ENCODE data around the gene PHYKPL.
"Not testable (repeated sequence)": the region's sequence is repeated elsewhere in the genome, so short reads cannot be mapped to it uniquely, and the experiment has no call there.

PHYKPL gene

GRCh38 chr5:178201927-178202235, 30.7 kb downstream of the PHYKPL start:
- TF ChIP-seq CTCF (conservative IDR thresholded peaks at IDR 0.05; ENCODE audit: low read depth, low read length), result no peak
- no peak overlapping the region for H3K4me3 ChIP-seq (ENCODE audit: low read depth, low read length)
- DNase-seq (ENCODE audit: low read depth), result no peak

DNA sequence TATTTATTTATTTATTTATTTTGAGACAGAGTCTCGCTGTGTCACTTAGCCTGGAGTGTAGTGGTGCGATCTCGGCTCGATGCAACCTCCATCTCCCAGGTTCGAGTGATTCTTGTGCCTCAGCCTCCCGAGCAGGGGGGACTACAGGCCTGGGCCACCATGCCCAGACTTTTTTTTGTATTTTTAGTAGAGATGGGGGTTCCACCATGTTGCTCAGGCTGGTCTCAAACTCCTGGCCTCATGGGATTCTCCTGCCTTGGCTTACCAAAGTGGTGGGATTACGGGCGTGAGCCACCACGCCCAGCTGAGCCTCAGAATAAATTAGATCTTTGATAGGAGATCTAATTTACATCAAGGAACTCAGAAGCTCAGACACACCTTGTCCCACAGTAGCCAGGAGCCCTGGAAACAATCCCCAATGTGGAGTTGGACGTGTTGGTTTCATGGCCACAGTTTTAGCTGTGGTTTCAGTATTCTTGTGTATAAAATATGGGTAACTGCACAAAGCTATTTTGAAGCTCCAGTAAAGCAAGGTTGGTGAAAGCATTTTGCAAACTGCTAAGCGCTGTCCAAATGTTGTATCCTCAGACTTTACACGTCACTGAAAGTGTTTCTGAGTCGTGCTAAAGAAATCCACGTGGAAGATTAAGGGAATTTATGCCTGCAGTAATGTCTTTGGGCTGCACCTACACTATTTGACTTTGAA, 31.2 kb downstream of the PHYKPL start:
- peak; percentile 46 for DNase-seq (ENCODE audit: low read depth)
- no peak for TF ChIP-seq CTCF (conservative IDR thresholded peaks at IDR 0.05; ENCODE audit: low read depth, low read length)

GRCh38 chr5:178199581-178200434, 32.8 kb downstream of the PHYKPL start:
- DNase-seq (ENCODE audit: low read depth), result no peak
- H3K4me3 ChIP-seq (ENCODE audit: low read depth, low read length), result no peak overlapping the region
- no peak for TF ChIP-seq CTCF (conservative IDR thresholded peaks at IDR 0.05; ENCODE audit: low read depth, low read length)

More for the DNA sequence above, 31.2 kb downstream of the PHYKPL start:
- H3K4me3 ChIP-seq (ENCODE audit: low read depth, low read length), result no peak overlapping the region

DNA sequence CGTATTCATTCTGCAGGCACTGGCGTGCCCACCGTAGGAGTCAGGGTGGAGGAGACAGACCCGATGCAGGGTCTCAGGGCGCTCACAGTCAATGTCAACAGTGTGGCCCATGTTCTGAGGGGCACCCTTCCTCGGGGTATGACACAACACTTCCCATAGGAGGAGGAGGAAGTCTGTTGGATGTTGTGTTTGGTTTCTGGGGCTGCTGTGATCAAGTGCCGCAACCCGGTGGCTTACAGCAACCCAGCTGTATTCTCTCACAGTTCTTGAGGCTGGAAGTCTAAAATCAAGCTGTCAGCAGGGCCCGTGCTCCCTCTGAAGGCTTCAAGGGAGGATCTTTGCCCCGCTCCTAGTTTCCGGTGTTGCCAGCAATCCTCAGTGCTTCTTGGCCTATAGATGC, 33.9 kb downstream of the PHYKPL start:
- no peak for DNase-seq (ENCODE audit: low read depth)
- no peak for TF ChIP-seq CTCF (conservative IDR thresholded peaks at IDR 0.05; ENCODE audit: low read depth, low read length)
- H3K4me3 ChIP-seq (ENCODE audit: low read depth, low read length), result no peak overlapping the region

DNA sequence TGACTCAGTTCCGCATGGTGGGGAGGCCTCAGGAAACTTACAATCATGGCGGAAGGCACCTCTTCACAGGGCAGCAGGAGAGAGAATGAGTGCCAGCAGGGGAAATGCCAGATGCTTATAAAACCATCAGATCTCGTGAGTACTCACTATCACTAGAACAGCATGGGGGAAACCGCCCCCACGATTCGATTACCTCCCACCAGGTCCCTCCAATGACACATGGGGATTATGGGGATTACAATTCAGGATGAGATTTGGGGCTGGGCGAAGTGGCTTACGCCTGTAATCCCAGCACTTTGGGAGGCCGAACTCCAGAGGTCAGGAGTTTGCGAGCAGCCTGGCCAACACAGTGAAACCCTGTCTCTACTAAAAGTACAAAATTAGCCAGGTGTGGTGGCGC, 34.5 kb downstream of the PHYKPL start:
- not testable (repeated sequence) for DNase-seq (ENCODE audit: low read depth); H3K4me3 ChIP-seq (ENCODE audit: low read depth, low read length)

- no peak overlapping the region for H3K4me3 ChIP-seq (ENCODE audit: low read depth, low read length)
- peak; percentile 51 for TF ChIP-seq CTCF (conservative IDR thresholded peaks at IDR 0.05; ENCODE audit: low read depth, low read length)
- no peak for DNase-seq (ENCODE audit: low read depth)
Observed at GRCh38 chr5:178196986-178197385, 35.6 kb downstream of the PHYKPL start.

DNA sequence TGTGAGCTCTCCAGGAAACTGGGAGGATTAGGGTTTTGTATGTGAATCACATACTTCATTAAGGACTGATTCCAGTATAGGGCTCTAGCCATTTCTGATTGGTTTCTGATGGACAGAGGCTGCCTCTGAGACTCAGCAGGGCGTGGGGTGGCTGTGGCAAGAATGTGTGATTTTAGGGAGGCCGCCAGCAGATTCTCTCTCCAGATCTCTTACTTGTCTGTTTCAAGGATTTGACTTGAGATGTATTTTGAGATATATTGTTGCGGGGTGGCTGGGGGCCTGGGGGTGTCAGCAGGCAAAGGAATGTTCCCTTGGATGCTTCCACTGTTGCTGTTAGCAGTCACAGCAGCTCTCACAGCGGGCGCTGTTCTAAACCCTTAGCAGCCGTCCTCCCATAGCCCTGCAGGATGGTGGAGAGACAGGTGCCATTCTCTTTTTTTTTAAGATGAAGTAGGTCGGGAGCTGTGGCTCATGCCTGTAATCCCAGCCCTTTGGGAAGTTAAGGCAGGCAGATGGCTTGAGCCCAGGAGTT, 36.3 kb downstream of the PHYKPL start:
- H3K4me3 ChIP-seq (ENCODE audit: low read depth, low read length), result no peak overlapping the region
- TF ChIP-seq CTCF (conservative IDR thresholded peaks at IDR 0.05; ENCODE audit: low read depth, low read length), result no peak
- DNase-seq (ENCODE audit: low read depth), result peak; percentile 58

All from choroid plexus epithelial cell (primary cell).